Spinal cord (tissue), 10 donors: ENCODE data around the gene ARL9. TPM values are rescaled to one million over a fixed set of nuclear protein-coding genes. Genes with fewer than 3 reads are reported as not detected.
A peak's percentile ranks its signal among the peaks of the same experiment; 100 is the strongest.
"Not testable (repeated sequence)": the region's sequence is repeated elsewhere in the genome, so short reads cannot be mapped to it uniquely, and the experiment has no call there.

Source experiments
- DNase-seq, 6 donors: peaks; one replicate each; pipeline versions ENCODE4 v3.0.0 to v3.0.0-alpha.2; 2013 to 2015; ENCODE audit warnings: low spot score in 6 of 6, low read depth in 4 of 6
- H3K27ac ChIP-seq: one replicate; pipeline ENCODE4 v1.5.1; 2013; ENCODE audit warnings: low read depth, low read length, control low read depth
- H3K27me3 ChIP-seq: one replicate; pipeline ENCODE4 v1.6.1; 2013; ENCODE audit warnings: low read length; ENCODE audit not compliant: control insufficient read depth, insufficient read depth
- H3K36me3 ChIP-seq: one replicate; pipeline ENCODE4 v1.6.1; 2013; ENCODE audit warnings: low read length; ENCODE audit not compliant: control insufficient read depth, insufficient read depth
- H3K4me1 ChIP-seq: one replicate; pipeline ENCODE4 v1.6.1; 2013; ENCODE audit warnings: low read length; ENCODE audit not compliant: control insufficient read depth, insufficient read depth
- H3K4me3 ChIP-seq: one replicate; pipeline ENCODE4 v1.5.1; 2013; ENCODE audit warnings: low read depth, low read length, control low read depth
- H3K9me3 ChIP-seq: one replicate; pipeline ENCODE4 v1.6.1; 2013; ENCODE audit warnings: low read length; ENCODE audit not compliant: control insufficient read depth, insufficient read depth
- WGBS: methylation state at CpG from one replicate; pipeline ENCODE4 v1.1.5; 2013; ENCODE audit warnings: missing lambda C conversion rate; ENCODE audit not compliant: insufficient coverage; 5-methylcytosine and 5-hydroxymethylcytosine counted together
- long read RNA-seq, 4 donors: transcript quantifications; one replicate each; lab custom pipeline, GENCODE V29; 2026
- polyA plus RNA-seq, 2 donors: library from polyadenylated mRNA; unstranded; fragments of 120-200 nt; gene quantifications; one replicate each; pipeline ENCODE4 v1.2.1, GENCODE V29; 2013; ENCODE audit not compliant: insufficient read length in 2 of 2
- total RNA-seq, 2 donors: library from RNA; depleted of rRNA in 1 of 2; stranded (reverse); fragments of 120-200 nt in 1 of 2; fragments of >200 nt in 1 of 2; gene quantifications; one replicate each; pipeline versions ENCODE4 v1.2.3 to v1.2.4, GENCODE V29; 2013 to 2014
- donor health status: healthy.

The ARL9 gene
- total RNA-seq: 1 to 10 TPM; 1.2 to 1.4 TPM
- 1 to 10 TPM; 3.1 to 4.3 TPM for polyA plus RNA-seq
- long read RNA-seq, donor 1: 0 reads
- long read RNA-seq, donor 2, partial matches to known transcripts: 0 of 1 reads
- long read RNA-seq, donor 2, other reads (novel, unspliced or antisense): 0 of 1 reads
- long read RNA-seq, donor 3, partial matches to known transcripts: 0 of 2 reads
- long read RNA-seq, donor 3, other reads (novel, unspliced or antisense): 0 of 2 reads
- long read RNA-seq, donor 4, partial matches to known transcripts: 0 of 1 reads
- long read RNA-seq, donor 4, other reads (novel, unspliced or antisense): 0 of 1 reads

DNA sequence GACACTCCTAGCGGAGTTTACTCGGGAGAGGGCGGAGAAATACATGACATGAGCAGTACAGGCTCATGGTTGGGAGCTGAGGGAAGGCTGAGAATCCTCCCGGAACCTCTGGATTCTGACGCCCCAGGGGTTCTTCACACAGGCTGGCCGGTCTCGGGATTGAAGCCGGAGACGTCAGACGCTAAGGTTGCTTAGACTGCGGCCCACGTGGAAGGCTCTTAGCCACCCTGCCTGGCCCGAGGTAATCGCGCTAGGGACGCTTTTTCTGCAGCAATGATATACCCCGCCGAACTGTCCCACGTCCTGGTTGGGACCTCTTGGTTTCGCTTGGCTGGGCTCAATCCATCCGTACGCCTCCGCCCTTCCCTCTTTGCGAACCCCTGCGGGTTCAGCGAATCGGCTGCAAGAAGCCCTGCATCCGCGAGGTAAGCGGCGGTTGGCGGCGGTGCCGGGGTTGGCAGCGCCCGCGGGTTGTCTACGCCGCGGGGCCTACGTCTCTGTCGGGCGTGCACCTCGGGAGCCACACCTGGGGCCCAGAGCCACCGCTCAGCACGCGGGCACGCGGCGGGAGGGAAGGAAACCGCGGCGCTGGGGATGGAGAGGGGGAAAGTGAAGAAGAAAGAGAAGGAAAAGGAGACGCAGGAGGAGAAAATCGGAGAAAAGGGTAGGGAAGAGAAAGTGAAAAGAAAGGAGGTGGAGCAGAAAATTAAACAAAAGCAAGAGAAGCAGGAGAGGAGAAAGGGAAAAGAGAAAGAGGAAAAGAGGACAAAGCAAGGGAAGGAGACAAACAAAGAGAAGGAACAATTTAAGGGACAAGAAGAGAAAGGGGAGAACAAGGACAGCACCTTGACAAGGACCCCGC is at the start of gene ARL9:
TSS of gene ARL9 (plus strand) at position 523 of the 862 bp plus-strand sequence. CDS start at position 595, 72 bp downstream.
- 2% methylated on average over 56 of the region's 56 CpGs for WGBS
- peak in 5 of 6 donors; percentile 28 to 83 (median 36) for DNase-seq

DNA sequence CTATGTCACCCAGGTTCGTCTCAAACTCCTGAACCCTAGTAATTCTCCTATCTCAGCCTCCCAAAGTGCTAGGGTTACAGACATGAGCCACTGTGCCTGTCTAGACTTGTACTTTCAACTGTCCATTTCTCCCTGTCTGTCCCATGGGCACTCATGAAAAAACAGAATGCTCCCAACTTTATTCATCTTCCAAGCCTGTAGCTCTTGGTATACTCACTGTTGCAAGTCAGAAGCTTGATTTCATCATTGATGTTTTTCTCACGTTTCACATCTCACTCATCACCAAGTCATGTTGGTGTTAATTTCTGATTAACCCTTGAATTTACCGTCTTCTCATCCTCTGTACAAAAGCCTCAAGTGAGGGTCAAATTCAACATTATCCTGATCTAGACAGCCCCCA is 45.5 kb upstream of the ARL9 start:
- no peak overlapping the region for H3K27ac ChIP-seq

More for the DNA sequence above, at the start of gene ARL9:
- no peaks in the 10 kb centered on the region for H3K27me3 ChIP-seq
- no peaks in the 10 kb centered on the region for H3K36me3 ChIP-seq
- H3K4me1 ChIP-seq: peaks cover 15% of the 10 kb centered on the region
- H3K9me3 ChIP-seq: no peaks in the 10 kb centered on the region
- peak within 1 kb of the TSS; percentile 40 for H3K27ac ChIP-seq
- peak within 1 kb of the TSS; percentile 60 for H3K4me3 ChIP-seq

DNA sequence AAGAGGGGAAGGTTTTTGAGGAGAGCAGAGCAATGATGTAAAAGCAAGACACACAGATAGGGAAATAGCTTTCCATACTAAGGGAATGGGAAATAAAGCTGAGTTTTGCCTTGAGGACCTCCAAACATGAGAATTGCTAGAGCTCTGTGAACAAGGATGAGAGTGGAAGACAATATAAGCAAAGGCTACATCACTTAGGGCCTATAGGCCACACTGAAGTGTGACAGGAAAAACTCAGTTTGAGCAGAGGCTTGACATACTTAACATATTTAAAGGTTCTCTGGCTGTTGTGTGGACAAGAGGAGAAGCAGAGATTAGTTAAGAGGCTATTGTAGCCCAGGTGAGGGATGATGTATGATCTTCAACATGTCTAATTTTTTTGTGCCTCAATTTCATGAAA is 43.4 kb upstream of the ARL9 start:
- peaks cover 11% of the 10 kb centered on the region for H3K4me1 ChIP-seq
- H3K27ac ChIP-seq: no peak overlapping the region
- DNase-seq: no peak
- no peaks in the 10 kb centered on the region for H3K27me3 ChIP-seq
- H3K9me3 ChIP-seq: no peaks in the 10 kb centered on the region
- no peak overlapping the region for H3K4me3 ChIP-seq
- peaks cover 18% of the 10 kb centered on the region for H3K36me3 ChIP-seq

More for the DNA sequence above, 45.5 kb upstream of the ARL9 start:
- Histone ChIP-seq H3K27me3 (no peaks in the 10 kb centered on the region), H3K4me3 (no peak overlapping the region), H3K36me3 (peaks cover 30% of the 10 kb centered on the region), H3K9me3 (no peaks in the 10 kb centered on the region), H3K4me1 (no peaks in the 10 kb centered on the region)
- 82% methylated on average over 3 of the region's 3 CpGs for WGBS
- DNase-seq: no peak

- no peaks in the 10 kb centered on the region for H3K27me3 ChIP-seq
- DNase-seq: no peak
- H3K4me1 ChIP-seq: peaks cover 11% of the 10 kb centered on the region
- H3K9me3 ChIP-seq: no peaks in the 10 kb centered on the region
- H3K4me3 ChIP-seq: no peak overlapping the region
- no peak overlapping the region for H3K27ac ChIP-seq
- peaks cover 15% of the 10 kb centered on the region for H3K36me3 ChIP-seq
- WGBS: 85% methylated on average over 5 of the region's 5 CpGs
These were observed 41.9 kb upstream of the ARL9 start for GRCh38 chr4:56463711-56464110.

- Histone ChIP-seq H3K4me1 (peaks cover 11% of the 10 kb centered on the region), H3K27me3 (no peaks in the 10 kb centered on the region), H3K4me3 (no peak overlapping the region), H3K27ac (no peak overlapping the region), H3K9me3 (no peaks in the 10 kb centered on the region), H3K36me3 (peaks cover 15% of the 10 kb centered on the region)
- no CpG with 5 or more reads among the region's 3 CpGs for WGBS
- DNase-seq: no peak
These were observed 41.0 kb upstream of the ARL9 start for GRCh38 chr4:56464581-56464980.

- no peaks in the 10 kb centered on the region for H3K27me3 ChIP-seq
- DNase-seq: no peak
These were observed 39.8 kb upstream of the ARL9 start for GRCh38 chr4:56465599-56466295.

DNA sequence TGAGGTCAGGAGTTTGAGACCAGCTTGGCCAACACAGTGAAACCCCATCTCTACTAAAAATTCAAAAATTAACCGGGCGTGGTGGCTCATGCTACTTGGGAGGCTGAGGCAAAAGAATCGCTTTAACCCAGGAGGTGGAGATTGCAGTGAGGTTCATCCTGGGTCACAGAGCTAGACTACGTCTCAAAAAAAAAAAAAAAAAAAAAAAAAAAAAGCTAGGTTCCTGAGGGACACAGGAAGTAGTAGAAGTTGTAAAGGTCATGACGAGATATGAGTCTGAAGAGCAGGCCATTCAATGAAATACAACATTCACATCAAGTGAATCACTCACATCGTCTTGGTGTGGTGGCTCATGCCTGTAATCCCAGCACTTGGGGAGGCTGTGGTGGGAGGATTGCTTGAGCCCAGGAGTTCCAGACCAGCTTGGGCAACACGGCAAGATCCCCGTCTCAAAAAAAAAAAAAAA is 39.3 kb upstream of the ARL9 start:
- peaks cover 12% of the 10 kb centered on the region for H3K36me3 ChIP-seq
- H3K27me3 ChIP-seq, H3K9me3 ChIP-seq: not testable (repeated sequence)
- WGBS: no CpG with 5 or more reads among the region's 8 CpGs
- H3K4me3 ChIP-seq: peak overlapping the region; percentile 89
- H3K27ac ChIP-seq: peak overlapping the region; percentile 86
- peaks cover 11% of the 10 kb centered on the region for H3K4me1 ChIP-seq
- DNase-seq: peak in 1 of 6 donors; percentile 3

More at GRCh38 chr4:56465599-56466295, 39.8 kb upstream of the ARL9 start:
- H3K9me3 ChIP-seq: no peaks in the 10 kb centered on the region
- WGBS: 70% methylated on average over 9 of the region's 10 CpGs
- H3K4me3 ChIP-seq: peak overlapping the region; percentile 89
- no peak overlapping the region for H3K27ac ChIP-seq
- H3K4me1 ChIP-seq: peaks cover 11% of the 10 kb centered on the region
- peaks cover 10% of the 10 kb centered on the region for H3K36me3 ChIP-seq

- WGBS: 0% methylated on average over 6 of the region's 8 CpGs
- H3K27ac ChIP-seq: peak overlapping the region; percentile 86
- peaks cover 16% of the 10 kb centered on the region for H3K36me3 ChIP-seq
- DNase-seq: peak in 2 of 6 donors; percentile 11 to 14
- H3K9me3 ChIP-seq: no peaks in the 10 kb centered on the region
- peak overlapping the region; percentile 89 for H3K4me3 ChIP-seq
- peaks cover 11% of the 10 kb centered on the region for H3K4me1 ChIP-seq
- no peaks in the 10 kb centered on the region for H3K27me3 ChIP-seq
These were observed 38.7 kb upstream of the ARL9 start for GRCh38 chr4:56466910-56467283.

GRCh38 chr4:56467284-56468096 is 38.1 kb upstream of the ARL9 start, which contains the start of gene SRP72:
Gene SRP72 (plus strand): TSS chr4:56467617. CDS start chr4:56467636, 19 bp downstream.
- DNase-seq: peak; percentile 74 to 97 (median 84)
- peaks cover 19% of the 10 kb centered on the region for H3K36me3 ChIP-seq
- H3K4me3 ChIP-seq: peak within 1 kb of the TSS; percentile 89
- peaks cover 11% of the 10 kb centered on the region for H3K4me1 ChIP-seq
- H3K9me3 ChIP-seq: no peaks in the 10 kb centered on the region
- H3K27ac ChIP-seq: peak within 1 kb of the TSS; percentile 86
- no peaks in the 10 kb centered on the region for H3K27me3 ChIP-seq
- under 1% methylated on average over 60 of the region's 62 CpGs for WGBS
